SK-N-MC (cell line): ENCODE measurements around the gene SHC3.

Experiments used
- DNase-seq: peaks from one replicate; pipeline ENCODE4 v3.0.0-alpha.2; 2011; ENCODE audit warnings: low read depth, low spot score
- H3K27ac ChIP-seq: fragments of 200-600 bp; sonication (generic); 2 replicates; pipeline ENCODE4 v1.5.1; 2016; ENCODE audit warnings: mixed run types
- H3K36me3 ChIP-seq: fragments of 200-600 bp; sonication (generic); 2 replicates; pipeline ENCODE4 v1.6.1; 2017; ENCODE audit warnings: antibody characterized with exemption, low read length, mixed read lengths; ENCODE audit not compliant: insufficient read depth
- H3K4me3 ChIP-seq: fragments of 200-600 bp; sonication (generic); 2 replicates; pipeline ENCODE4 v1.5.1; 2016
- H3K9ac ChIP-seq: fragments of 200-600 bp; sonication (generic); 2 replicates; pipeline ENCODE4 v1.8.0; 2017; ENCODE audit warnings: mixed run types, mixed read lengths; ENCODE audit not compliant: insufficient read length
- H3K9me3 ChIP-seq: fragments of 200-600 bp; sonication (generic); 2 replicates; pipeline ENCODE4 v1.6.1; 2017; ENCODE audit warnings: low read depth, mild to moderate bottlenecking, antibody characterized with exemption, low read length, moderate library complexity, mixed read lengths
- EZH2 ChIP-seq: fragments of 200-600 bp; sonication (generic); IDR thresholded peaks from one replicate; pipeline ENCODE4 v1.6.1; 2017; ENCODE audit warnings: antibody characterized with exemption
- FOXP2 ChIP-seq: optimal IDR thresholded peaks from 2 replicates; pipeline ENCODE3; 2011; ENCODE audit warnings: mild to moderate bottlenecking, moderate library complexity; ENCODE audit not compliant: insufficient read depth; ENCODE audit errors: extremely low read length, control extremely low read depth
- POLR2AphosphoS5 ChIP-seq: IDR thresholded peaks from 2 replicates; pipeline ENCODE4 v1.6.1; 2012; ENCODE audit warnings: mild to moderate bottlenecking, low read depth, low read length, borderline replicate concordance

The SHC3 gene

GRCh38 chr9:89021154-89021803 is 157.3 kb downstream of the SHC3 start:
- Histone ChIP-seq H3K9me3 (no peaks in the 10 kb centered on the region), H3K36me3 (no peaks in the 10 kb centered on the region), H3K9ac (no peak overlapping the region), H3K27ac (no peak overlapping the region), H3K4me3 (no peak overlapping the region)
- DNase-seq = no peak
- TF ChIP-seq POLR2AphosphoS5 = no peak
- TF ChIP-seq EZH2 = no peak
- no peak for TF ChIP-seq FOXP2

GRCh38 chr9:89020754-89021153 is 157.9 kb downstream of the SHC3 start:
- TF ChIP-seq POLR2AphosphoS5 (no peak), EZH2 (no peak), FOXP2 (no peak)
- no peaks in the 10 kb centered on the region for H3K9me3 ChIP-seq
- no peak for DNase-seq
- H3K9ac ChIP-seq = no peak overlapping the region
- no peak overlapping the region for H3K4me3 ChIP-seq
- H3K27ac ChIP-seq = no peak overlapping the region
- H3K36me3 ChIP-seq = no peaks in the 10 kb centered on the region

GRCh38 chr9:89015336-89015735 is 163.3 kb downstream of the SHC3 start:
- TF ChIP-seq POLR2AphosphoS5 (no peak), EZH2 (no peak), FOXP2 (no peak)
- Histone ChIP-seq H3K27ac (no peak overlapping the region), H3K9me3 (no peaks in the 10 kb centered on the region), H3K36me3 (no peaks in the 10 kb centered on the region), H3K9ac (no peak overlapping the region), H3K4me3 (no peak overlapping the region)
- DNase-seq = no peak

- Histone ChIP-seq H3K9me3 (no peaks in the 10 kb centered on the region), H3K36me3 (no peaks in the 10 kb centered on the region), H3K4me3 (no peak overlapping the region), H3K27ac (no peak overlapping the region), H3K9ac (no peak overlapping the region)
- TF ChIP-seq POLR2AphosphoS5 (no peak), EZH2 (no peak), FOXP2 (no peak)
- DNase-seq = no peak
Measured at GRCh38 chr9:89014153-89014552, 164.5 kb downstream of the SHC3 start.

- Histone ChIP-seq H3K36me3 (no peaks in the 10 kb centered on the region), H3K9me3 (no peaks in the 10 kb centered on the region), H3K27ac (no peak overlapping the region), H3K9ac (no peak overlapping the region), H3K4me3 (no peak overlapping the region)
- TF ChIP-seq POLR2AphosphoS5 (no peak), EZH2 (no peak), FOXP2 (no peak)
- no peak for DNase-seq
Measured at GRCh38 chr9:89013660-89014059, 165.0 kb downstream of the SHC3 start.

GRCh38 chr9:89012294-89013042 is 166.2 kb downstream of the SHC3 start:
- Histone ChIP-seq H3K27ac (no peak overlapping the region), H3K4me3 (no peak overlapping the region), H3K36me3 (no peaks in the 10 kb centered on the region), H3K9me3 (no peaks in the 10 kb centered on the region), H3K9ac (no peak overlapping the region)
- no peak for DNase-seq
- no peak for TF ChIP-seq POLR2AphosphoS5
- no peak for TF ChIP-seq EZH2
- no peak for TF ChIP-seq FOXP2

GRCh38 chr9:89011683-89012082 is 166.9 kb downstream of the SHC3 start:
- no peaks in the 10 kb centered on the region for H3K9me3 ChIP-seq
- H3K4me3 ChIP-seq = no peak overlapping the region
- DNase-seq = no peak

GRCh38 chr9:89010526-89011111 is 168.0 kb downstream of the SHC3 start:
- no peaks in the 10 kb centered on the region for H3K9me3 ChIP-seq
- H3K9ac ChIP-seq = no peak overlapping the region
- no peaks in the 10 kb centered on the region for H3K36me3 ChIP-seq
- DNase-seq = no peak
- H3K4me3 ChIP-seq = peak overlapping the region; percentile 12; the same call in 1 of the 2 replicates
- H3K27ac ChIP-seq = peak overlapping the region; percentile 79
- TF ChIP-seq POLR2AphosphoS5 = no peak
- TF ChIP-seq EZH2 = no peak
- no peak for TF ChIP-seq FOXP2

More at GRCh38 chr9:89011683-89012082, 166.9 kb downstream of the SHC3 start:
- H3K9ac ChIP-seq = no peak overlapping the region
- no peak for TF ChIP-seq POLR2AphosphoS5
- no peak for TF ChIP-seq FOXP2
- TF ChIP-seq EZH2 = no peak
- H3K36me3 ChIP-seq = no peaks in the 10 kb centered on the region
- H3K27ac ChIP-seq = no peak overlapping the region

GRCh38 chr9:89010056-89010455 is 168.6 kb downstream of the SHC3 start:
- Histone ChIP-seq H3K4me3 (no peak overlapping the region), H3K9me3 (no peaks in the 10 kb centered on the region), H3K27ac (peak overlapping the region; percentile 79), H3K36me3 (no peaks in the 10 kb centered on the region), H3K9ac (no peak overlapping the region)
- no peak for DNase-seq
- TF ChIP-seq FOXP2 (no peak), EZH2 (no peak), POLR2AphosphoS5 (no peak)
